Lower leg skin (tissue), 3 donors: Measurements from ENCODE around the gene TMCO4.

Experiments used
- POLR2A ChIP-seq, 2 donors: fragments of 450-650 bp; IDR thresholded peaks; one replicate each; pipeline ENCODE4 v1.6.1; 2016 to 2017; ENCODE audit warnings: antibody characterized with exemption in 2 of 2, mild to moderate bottlenecking in 1 of 2, moderate library complexity in 1 of 2
- TF ChIP-seq, protein P1 (sequence below), 3 donors: fragments of 450-650 bp; IDR thresholded peaks; one replicate each; pipeline ENCODE4 v1.5.1; 2016; ENCODE audit warnings: antibody characterized with exemption in 3 of 3, mild to moderate bottlenecking in 3 of 3, moderate library complexity in 2 of 3

- TF ChIP-seq POLR2A (IDR thresholded peaks at IDR 0.05) = no peak
- TF ChIP-seq, protein P1, sequence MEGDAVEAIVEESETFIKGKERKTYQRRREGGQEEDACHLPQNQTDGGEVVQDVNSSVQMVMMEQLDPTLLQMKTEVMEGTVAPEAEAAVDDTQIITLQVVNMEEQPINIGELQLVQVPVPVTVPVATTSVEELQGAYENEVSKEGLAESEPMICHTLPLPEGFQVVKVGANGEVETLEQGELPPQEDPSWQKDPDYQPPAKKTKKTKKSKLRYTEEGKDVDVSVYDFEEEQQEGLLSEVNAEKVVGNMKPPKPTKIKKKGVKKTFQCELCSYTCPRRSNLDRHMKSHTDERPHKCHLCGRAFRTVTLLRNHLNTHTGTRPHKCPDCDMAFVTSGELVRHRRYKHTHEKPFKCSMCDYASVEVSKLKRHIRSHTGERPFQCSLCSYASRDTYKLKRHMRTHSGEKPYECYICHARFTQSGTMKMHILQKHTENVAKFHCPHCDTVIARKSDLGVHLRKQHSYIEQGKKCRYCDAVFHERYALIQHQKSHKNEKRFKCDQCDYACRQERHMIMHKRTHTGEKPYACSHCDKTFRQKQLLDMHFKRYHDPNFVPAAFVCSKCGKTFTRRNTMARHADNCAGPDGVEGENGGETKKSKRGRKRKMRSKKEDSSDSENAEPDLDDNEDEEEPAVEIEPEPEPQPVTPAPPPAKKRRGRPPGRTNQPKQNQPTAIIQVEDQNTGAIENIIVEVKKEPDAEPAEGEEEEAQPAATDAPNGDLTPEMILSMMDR (IDR thresholded peaks at IDR 0.05) = no peak
Measured at GRCh38 chr1:19769211-19769932, 30.3 kb downstream of the TMCO4 start.
